GM21723 (cell line): ENCODE data around the gene IFRD1.
A peak's percentile ranks its signal among the peaks of the same experiment; 100 is the strongest.
"Not testable (repeated sequence)": the region's sequence is repeated elsewhere in the genome, so short reads cannot be mapped to it uniquely, and the experiment has no call there.

Experiments
- ATAC-seq: cut with Tn5 transposase; IDR thresholded peaks from one replicate; pipeline ENCODE4 v1.9.1; 2021; ENCODE audit warnings: mild to moderate bottlenecking, moderate library complexity; ENCODE audit not compliant: unreplicated experiment

Gene IFRD1

DNA sequence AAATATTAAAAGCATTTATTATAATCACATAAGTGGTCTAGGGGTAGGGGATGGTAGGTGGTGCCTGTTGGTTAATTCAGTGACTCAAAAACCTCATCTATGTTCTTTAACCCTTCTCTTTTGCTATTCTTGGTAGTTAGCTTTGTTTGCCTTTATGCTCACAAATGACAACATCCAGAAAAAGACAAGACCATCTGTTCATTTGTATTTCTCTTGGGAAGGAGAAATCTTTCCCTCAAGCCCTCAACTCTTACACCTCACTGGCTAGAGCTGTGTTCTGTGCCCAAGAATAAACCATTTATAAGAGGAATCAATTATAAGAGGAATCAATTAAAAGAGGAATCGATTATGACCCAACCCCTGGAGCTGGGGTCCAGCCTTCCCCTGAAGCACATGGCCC is 10.8 kb upstream of the IFRD1 start:
- ATAC-seq, result no peak

GRCh38 chr7:112442210-112442609 is 8.1 kb upstream of the IFRD1 start:
- ATAC-seq, result no peak

DNA sequence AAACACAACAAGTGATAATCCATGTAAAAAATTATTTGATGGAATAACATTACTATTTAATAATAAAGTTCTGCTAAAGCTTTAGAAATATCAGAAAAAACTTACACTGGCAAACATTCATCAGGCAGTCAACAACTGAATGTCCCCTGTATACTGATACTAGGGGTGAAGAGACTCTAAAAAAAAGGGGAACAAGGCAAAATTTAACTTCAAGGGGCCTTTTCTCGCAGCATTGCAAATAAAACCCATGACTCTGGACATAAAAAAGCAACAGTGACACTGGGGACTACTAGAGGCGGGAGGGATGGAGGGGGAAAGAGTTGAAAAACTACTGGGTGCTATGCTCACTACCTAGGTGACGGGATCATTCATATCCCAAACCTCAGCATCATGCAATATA is 5.8 kb upstream of the IFRD1 start:
- ATAC-seq, result no peak

DNA sequence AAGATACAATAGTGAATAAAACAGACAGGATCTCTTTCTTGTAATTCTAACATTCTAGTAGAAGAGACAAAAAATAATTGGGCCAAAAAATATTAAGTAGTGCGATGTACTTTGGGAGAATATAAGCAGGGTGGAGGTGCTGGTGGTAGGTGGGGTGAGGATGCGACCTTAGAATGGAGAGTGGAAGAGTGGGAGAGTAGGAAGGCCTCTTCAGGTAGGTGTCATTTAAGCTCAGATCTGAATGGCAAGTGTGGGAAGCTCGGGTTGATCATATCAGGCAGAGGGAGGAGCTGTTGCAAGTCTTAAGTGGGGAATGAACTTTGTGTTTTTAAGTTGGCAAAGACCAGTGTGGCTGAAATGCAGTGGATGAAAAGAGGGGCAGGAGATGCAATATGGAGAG is 3.8 kb upstream of the IFRD1 start:
- ATAC-seq, result no peak

DNA sequence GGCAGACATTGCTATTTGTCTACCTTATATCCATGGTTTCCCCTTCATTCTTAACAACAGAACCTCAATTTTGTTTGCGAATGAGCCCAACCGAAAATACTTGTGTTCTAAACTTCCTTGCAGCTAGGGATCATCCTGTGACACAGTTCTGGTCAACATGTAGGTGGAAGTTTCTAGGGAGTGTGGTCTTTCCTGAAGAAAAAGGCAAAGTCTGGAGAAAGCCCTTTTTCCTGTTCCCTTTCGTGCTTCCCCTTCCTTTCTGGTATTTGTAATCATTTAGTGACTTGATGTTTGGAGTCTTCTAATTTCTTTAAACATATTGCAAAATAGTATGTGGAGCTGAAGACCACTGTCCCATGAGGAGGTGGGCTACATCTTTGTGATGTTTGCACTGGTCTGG is 2.9 kb upstream of the IFRD1 start:
- no peak for ATAC-seq

DNA sequence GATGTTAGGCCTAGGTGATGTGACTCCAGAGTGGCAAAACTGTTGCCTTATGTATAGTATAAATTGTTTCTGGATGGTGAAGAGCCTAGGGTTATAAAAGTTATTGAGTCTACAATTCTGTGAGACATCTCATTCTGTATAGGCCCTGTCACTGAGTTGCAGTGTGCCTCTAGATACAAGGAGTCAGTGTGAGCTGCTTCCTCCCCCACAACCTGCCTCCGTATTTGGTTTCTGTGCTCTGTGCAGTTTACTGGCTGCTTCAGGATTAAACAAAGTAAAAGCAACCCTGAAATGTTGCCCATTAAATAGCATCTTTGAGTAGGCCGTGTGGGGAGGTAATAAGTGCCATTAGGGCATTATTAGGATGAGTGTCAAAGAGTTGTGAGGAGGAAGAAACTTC is 1.9 kb upstream of the IFRD1 start:
- ATAC-seq, result no peak

DNA sequence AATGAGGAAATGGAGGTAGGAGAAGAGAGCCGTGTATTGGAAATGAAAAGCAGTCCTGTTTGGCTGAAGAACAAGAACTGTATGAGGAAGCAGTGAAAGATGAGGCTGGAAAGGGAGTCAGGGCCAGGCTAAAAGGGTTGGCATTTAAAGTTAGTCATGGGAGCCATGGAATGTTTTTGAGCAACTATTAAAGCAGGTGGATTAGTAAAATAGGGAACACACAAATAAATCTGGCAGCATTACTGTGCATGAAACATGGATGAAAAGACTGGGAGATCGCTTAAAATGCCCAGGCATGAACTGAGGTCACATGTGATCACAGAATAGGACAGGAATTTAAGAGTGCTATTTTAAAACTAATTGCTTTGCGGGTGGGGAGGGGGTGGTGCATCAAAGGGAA is 1.4 kb upstream of the IFRD1 start:
- ATAC-seq, result no peak

GRCh38 chr7:112449353-112449752 is 907 bp upstream of the IFRD1 start:
- no peak for ATAC-seq

DNA sequence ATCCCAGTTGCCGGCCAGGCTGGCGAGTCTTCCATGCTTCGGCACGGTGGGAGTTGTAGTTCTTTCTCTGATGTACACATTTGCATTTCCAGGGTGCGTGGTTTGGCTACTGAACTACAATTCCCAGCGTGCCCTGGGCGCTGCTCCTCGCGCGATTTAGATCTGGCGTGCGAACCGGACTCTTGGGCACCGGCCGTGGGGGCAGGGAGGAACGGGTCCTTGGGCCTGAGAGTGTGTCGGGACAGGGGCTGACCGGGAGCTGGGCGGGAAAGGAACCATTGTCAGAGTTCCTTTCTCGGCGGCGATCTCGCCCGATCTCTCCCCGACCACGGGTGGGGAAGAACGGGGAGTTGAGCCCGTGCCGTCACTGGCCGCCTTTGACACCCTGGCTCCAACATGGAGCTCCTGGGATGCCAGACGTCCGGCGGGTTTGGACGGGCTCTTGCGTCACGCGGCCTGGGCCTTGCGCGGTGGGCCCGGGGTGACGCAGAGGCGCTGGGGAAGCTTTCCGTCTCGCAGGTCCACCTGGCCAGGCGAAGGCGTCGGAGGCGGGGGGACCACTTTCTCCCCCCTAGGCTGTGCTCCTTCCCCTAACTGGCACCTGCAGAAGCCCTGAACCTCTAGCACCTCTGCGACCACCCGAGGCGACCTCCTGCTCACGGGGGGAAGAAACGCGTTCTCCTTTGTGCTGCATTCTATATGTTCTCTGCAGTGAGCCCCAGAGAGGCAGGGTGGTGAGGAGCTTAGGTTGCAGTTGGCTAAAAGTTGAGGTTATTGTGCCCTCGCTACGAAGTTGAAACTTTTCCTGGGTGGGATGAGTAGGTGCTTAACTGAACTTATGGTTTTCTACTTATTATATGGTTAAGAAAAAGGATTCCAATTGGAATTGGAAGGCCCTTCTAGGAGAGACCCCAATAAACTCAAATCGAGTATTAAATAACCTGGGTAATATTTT is 824 bp downstream of the IFRD1 start:
- peak; percentile 87 for ATAC-seq

GRCh38 chr7:112452102-112452888 is 2.0 kb downstream of the IFRD1 start:
- no peak for ATAC-seq

DNA sequence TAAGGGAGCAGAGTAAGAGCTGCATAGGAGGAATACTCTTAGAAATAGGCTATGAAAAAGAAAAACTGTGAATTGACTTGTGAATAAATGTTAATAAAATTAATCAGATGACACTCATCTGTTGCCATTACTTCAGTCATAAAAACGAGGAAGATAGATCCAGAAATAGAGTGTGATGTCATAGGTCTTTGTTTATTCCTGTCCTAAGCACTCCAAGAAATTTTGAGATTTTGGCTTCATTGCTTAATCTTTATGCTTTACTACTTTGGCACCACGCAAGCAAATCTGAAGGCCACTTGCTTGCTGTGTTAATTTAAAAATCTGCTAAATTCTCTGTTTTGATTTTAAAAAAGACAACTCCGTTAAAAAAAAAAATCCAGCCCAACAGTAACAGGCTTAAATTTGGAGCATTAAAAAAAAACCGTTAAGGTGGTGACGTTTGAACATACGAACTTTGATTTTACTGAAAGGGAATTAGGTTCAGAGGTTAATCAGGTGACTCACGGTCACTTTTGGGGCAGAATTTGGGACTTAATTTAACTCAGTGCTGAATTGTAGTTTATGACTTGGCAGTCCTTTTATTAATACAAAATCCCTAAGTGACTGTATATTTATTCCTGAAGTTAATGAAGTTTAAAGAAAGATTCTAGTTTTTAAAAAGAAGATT is 3.4 kb downstream of the IFRD1 start:
- no peak for ATAC-seq

- ATAC-seq, result not testable (repeated sequence)
Measured at GRCh38 chr7:112454191-112454590, 3.9 kb downstream of the IFRD1 start.

- ATAC-seq, result no peak
Measured at GRCh38 chr7:112459645-112460044, 9.4 kb downstream of the IFRD1 start.

DNA sequence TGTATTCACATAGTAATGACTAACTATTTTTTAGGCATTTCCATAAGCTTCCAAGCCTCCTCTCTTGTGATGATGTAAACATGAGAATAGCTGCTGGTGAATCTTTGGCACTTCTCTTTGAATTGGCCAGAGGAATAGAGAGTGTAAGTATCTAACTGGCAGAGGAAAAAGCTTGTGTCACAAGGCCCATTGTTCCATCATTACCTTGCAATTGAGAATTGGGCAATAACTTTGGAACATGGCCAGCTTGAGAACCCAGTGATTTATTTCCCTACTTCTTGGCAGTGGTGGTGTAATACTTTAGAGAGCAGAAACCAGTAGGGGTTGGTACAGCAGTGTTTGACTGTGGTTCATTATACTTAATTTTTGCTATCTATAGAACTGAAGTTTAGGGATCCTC is 12.0 kb downstream of the IFRD1 start:
- ATAC-seq, result no peak

- ATAC-seq, result no peak
Measured at GRCh38 chr7:112467867-112468266, 17.6 kb downstream of the IFRD1 start.

DNA sequence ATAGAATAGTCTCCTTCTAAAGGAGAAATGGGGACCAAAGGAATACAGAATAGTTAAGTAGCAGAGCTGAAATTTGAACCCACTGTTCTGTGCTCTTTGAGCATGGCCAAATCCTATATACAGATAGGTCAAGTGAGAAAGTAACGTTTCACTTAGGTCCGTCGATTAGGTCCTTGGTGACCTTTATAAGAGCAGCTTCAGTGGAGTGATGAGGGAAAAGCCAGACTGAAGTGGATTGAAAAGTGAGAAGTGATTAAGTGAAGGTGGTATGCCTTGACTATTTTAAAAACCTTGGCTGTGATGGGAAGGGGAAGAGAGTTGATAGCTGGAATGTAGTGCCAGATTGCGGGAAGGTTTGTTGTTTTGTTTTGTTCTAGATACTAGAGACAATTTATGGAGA is 19.9 kb downstream of the IFRD1 start:
- no peak for ATAC-seq

DNA sequence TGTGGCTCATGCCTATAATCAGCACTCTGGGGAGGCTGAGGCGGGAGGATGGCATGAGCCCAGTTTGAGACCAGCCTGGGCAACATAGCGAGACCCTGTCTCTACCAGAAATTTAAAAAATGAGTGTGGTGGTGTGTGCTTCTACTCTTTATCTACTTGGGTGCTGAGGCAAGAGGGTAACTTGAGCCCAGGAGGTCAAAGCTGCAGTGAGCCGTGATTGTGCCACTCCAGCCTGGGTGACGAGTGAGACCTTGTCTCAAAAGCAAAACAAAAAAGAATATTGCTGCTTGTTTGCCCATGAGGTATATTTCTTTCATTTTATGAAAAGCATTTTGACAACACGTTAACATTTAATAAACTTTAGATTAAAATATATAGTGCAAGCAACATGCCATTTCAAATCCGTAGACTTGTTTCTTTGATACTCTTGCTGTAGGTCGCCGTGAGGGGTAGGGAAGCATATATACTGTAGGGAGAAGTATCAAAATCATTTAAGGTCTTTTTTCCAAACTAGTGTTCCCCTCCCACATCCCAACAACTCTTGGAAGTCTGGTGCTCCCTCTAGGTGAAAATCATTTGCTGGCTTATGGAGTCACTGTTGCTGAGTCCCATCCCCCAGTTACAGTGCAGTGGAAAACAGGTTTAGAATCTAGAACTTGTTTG is 26.3 kb downstream of the IFRD1 start:
- no peak for ATAC-seq

GRCh38 chr7:112481121-112481736 is 31.0 kb downstream of the IFRD1 start:
- ATAC-seq, result no peak

DNA sequence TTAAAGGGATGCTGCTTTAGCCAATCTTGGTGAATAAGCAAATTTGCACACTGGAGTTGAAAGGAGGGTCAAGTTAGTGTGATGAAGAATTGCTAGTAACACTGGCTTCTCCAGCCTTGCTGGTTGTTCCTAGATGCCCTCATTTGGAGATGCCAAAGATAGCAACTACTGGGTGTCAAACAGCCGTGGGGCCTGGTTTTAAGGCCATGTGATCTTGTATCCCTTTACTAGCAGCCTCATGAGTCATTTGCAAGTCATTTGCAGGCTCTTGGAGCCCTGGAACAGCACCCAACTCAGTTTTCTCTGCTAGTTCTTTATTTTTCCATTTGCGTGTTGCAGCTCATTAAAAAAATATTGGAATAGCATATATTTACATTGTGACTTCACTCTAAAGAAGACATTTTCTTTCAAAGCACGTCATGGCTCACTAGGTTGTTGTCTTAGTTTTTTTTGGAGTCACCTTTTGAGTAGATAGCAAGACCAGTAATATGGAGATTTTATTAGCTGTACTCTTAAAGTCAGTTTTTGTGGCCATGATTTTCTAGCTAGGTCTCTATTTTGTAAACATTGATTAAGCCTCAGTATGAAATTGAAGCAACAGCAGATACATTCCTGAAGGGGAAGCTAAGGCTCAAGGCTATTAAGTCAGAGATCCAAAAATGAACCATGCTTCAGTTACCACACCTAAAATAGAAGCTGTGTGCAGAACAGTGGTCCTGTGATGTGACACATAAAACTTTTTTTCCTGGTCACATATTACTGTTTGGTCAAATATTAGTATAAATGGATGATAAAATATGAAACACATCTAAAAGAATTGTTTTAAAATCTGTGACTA is 31.8 kb downstream of the IFRD1 start:
- no peak for ATAC-seq
